Astrocyte (in vitro differentiated cells and primary cell): Measurements from ENCODE around the gene PROSER2. TPM values are rescaled to one million over a fixed set of nuclear protein-coding genes. Genes with fewer than 3 reads are reported as not detected.
A peak's percentile ranks its signal among the peaks of the same experiment; 100 is the strongest.

ENCODE experiments used
- DNase-seq: peaks from one replicate; pipeline ENCODE4 v3.0.0-alpha.2; 2010; ENCODE audit warnings: low read depth
- FAIRE-seq: peaks from 2 replicates; lab custom pipeline; 2011; peaks lifted over from hg19 to GRCh38; lab: Jason Lieb, UNC
- H2AFZ ChIP-seq: 2 replicates; pipeline ENCODE4 v1.6.0; 2012; ENCODE audit warnings: low read depth, low read length, inconsistent platforms
- H3K27ac ChIP-seq: 2 replicates; pipeline ENCODE4 v1.5.1; 2011; ENCODE audit warnings: low read depth, low read length, inconsistent platforms
- H3K27me3 ChIP-seq: 2 replicates; pipeline ENCODE4 v1.6.0; 2011; ENCODE audit warnings: low read length, inconsistent platforms; ENCODE audit not compliant: insufficient read depth
- H3K36me3 ChIP-seq: 2 replicates; pipeline ENCODE4 v1.5.1; 2011; ENCODE audit warnings: low read length, inconsistent platforms; ENCODE audit not compliant: insufficient read depth
- H3K4me1 ChIP-seq: 2 replicates; pipeline ENCODE4 v1.5.1; 2011; ENCODE audit warnings: low read length, inconsistent platforms; ENCODE audit not compliant: insufficient read depth
- H3K4me2 ChIP-seq: 2 replicates; pipeline ENCODE4 v1.6.0; 2012; ENCODE audit warnings: low read length, inconsistent platforms
- H3K4me3 ChIP-seq: 2 replicates; pipeline ENCODE4 v1.5.1; 2011; ENCODE audit warnings: low read depth, mild to moderate bottlenecking, low read length, inconsistent platforms; ENCODE audit not compliant: insufficient read depth
- H3K79me2 ChIP-seq: 2 replicates; pipeline ENCODE4 v1.6.0; 2012; ENCODE audit warnings: mild to moderate bottlenecking, low read length, inconsistent platforms; ENCODE audit not compliant: insufficient read depth
- H3K9ac ChIP-seq: 2 replicates; pipeline ENCODE4 v1.6.0; 2012; ENCODE audit warnings: mild to moderate bottlenecking, low read length, inconsistent platforms
- H3K9me3 ChIP-seq: 2 replicates; pipeline ENCODE4 v1.5.1; 2012; ENCODE audit warnings: low read depth, mild to moderate bottlenecking, low read length, inconsistent platforms; ENCODE audit not compliant: insufficient read depth
- H4K20me1 ChIP-seq: 2 replicates; pipeline ENCODE4 v1.6.0; 2012; ENCODE audit warnings: low read length, inconsistent platforms; ENCODE audit not compliant: insufficient read depth
- H3K27ac Mint-ChIP-seq: one replicate; pipeline ENCODE4 v1.8.0; 2021; ENCODE audit warnings: mild to moderate bottlenecking, mixed read lengths; ENCODE audit not compliant: unreplicated experiment
- H3K27me3 Mint-ChIP-seq: one replicate; pipeline ENCODE4 v1.8.0; 2021; ENCODE audit warnings: low read depth, mixed read lengths; ENCODE audit not compliant: unreplicated experiment
- H3K36me3 Mint-ChIP-seq: one replicate; pipeline ENCODE4 v1.8.0; 2021; ENCODE audit warnings: low read depth, mixed read lengths; ENCODE audit not compliant: unreplicated experiment
- H3K4me1 Mint-ChIP-seq: one replicate; pipeline ENCODE4 v1.8.0; 2021; ENCODE audit warnings: low read depth, mixed read lengths; ENCODE audit not compliant: unreplicated experiment
- H3K4me3 Mint-ChIP-seq: one replicate; pipeline ENCODE4 v1.8.0; 2021; ENCODE audit warnings: mild to moderate bottlenecking, moderate library complexity, mixed read lengths; ENCODE audit not compliant: unreplicated experiment
- H3K9me3 Mint-ChIP-seq: one replicate; pipeline ENCODE4 v1.8.0; 2021; ENCODE audit warnings: mild to moderate bottlenecking, mixed read lengths; ENCODE audit not compliant: unreplicated experiment
- CTCF ChIP-seq: IDR thresholded peaks from 2 replicates; pipeline ENCODE4 v1.5.1; 2011; ENCODE audit warnings: low read depth, mild to moderate bottlenecking, inconsistent platforms, low read length, moderate library complexity; ENCODE audit not compliant: insufficient read depth
- EZH2 ChIP-seq: IDR thresholded peaks from 2 replicates; pipeline ENCODE4 v1.6.1; 2012; ENCODE audit warnings: mild to moderate bottlenecking, low read length, inconsistent platforms; ENCODE audit not compliant: insufficient read depth
- total RNA-seq: library from RNA; stranded (reverse); gene quantifications from 2 replicates; pipeline ENCODE4 v1.2.1, GENCODE V29; 2021

PROSER2 gene
- total RNA-seq, 1 donor from 2014 or later: 12.1 TPM

DNA sequence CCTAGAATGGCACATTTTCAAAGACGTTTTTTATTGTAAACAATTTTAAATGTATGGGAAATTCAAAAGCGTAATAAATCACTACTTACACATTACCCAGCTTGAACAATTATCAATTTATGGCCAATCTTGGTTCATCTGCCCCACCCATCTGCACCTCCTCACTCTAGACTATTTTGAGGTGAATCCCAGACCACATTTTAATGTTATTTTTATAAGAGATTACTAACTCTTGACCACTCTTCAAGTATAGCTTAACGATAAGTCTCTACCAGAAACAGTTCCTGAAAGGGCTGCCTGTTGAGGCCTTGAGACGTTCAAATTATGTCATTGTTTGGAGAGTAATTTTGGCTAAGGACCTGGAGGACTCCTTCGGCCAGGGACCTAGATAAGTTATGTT is 47.7 kb upstream of the PROSER2 start:
- H3K4me1 ChIP-seq: no peaks in the 10 kb centered on the region
- no peaks in the 10 kb centered on the region for H3K9me3 ChIP-seq
- no peaks in the 10 kb centered on the region for H3K36me3 ChIP-seq
- no peaks in the 10 kb centered on the region for H3K79me2 ChIP-seq
- no peak overlapping the region for H3K4me3 ChIP-seq
- H3K27ac ChIP-seq: no peak overlapping the region
- H3K4me1 Mint-ChIP-seq: peaks cover 3% of the 10 kb centered on the region
- TF ChIP-seq CTCF (no peak), EZH2 (no peak)
- H3K36me3 Mint-ChIP-seq: no peaks in the 10 kb centered on the region
- peaks cover 3% of the 10 kb centered on the region for H3K27me3 ChIP-seq
- no peak overlapping the region for H3K9ac ChIP-seq
- H3K4me2 ChIP-seq: no peak overlapping the region
- DNase-seq (no peak), FAIRE-seq (no peak)
- no peak overlapping the region for H3K4me3 Mint-ChIP-seq
- H3K9me3 Mint-ChIP-seq: peaks cover 11% of the 10 kb centered on the region
- H3K27ac Mint-ChIP-seq: no peak overlapping the region
- H2AFZ ChIP-seq: no peak overlapping the region
- no peaks in the 10 kb centered on the region for H4K20me1 ChIP-seq
- H3K27me3 Mint-ChIP-seq: peaks cover 4% of the 10 kb centered on the region

GRCh38 chr10:11776080-11776479 is 47.1 kb upstream of the PROSER2 start:
- Histone ChIP-seq H3K36me3 (no peaks in the 10 kb centered on the region), H3K79me2 (no peaks in the 10 kb centered on the region), H3K9me3 (no peaks in the 10 kb centered on the region), H2AFZ (no peak overlapping the region), H3K4me2 (no peak overlapping the region), H3K4me1 (no peaks in the 10 kb centered on the region), H3K4me3 (no peak overlapping the region), H3K9ac (no peak overlapping the region), H3K27ac (no peak overlapping the region), H4K20me1 (no peaks in the 10 kb centered on the region), H3K27me3 (peaks cover 3% of the 10 kb centered on the region)
- Mint-ChIP-seq H3K4me3 (no peak overlapping the region), H3K36me3 (no peaks in the 10 kb centered on the region), H3K27ac (no peak overlapping the region), H3K27me3 (peaks cover 4% of the 10 kb centered on the region), H3K4me1 (peaks cover 3% of the 10 kb centered on the region), H3K9me3 (peaks cover 11% of the 10 kb centered on the region)
- no peak for TF ChIP-seq CTCF
- no peak for TF ChIP-seq EZH2
- FAIRE-seq (no peak), DNase-seq (peak; percentile 7)

DNA sequence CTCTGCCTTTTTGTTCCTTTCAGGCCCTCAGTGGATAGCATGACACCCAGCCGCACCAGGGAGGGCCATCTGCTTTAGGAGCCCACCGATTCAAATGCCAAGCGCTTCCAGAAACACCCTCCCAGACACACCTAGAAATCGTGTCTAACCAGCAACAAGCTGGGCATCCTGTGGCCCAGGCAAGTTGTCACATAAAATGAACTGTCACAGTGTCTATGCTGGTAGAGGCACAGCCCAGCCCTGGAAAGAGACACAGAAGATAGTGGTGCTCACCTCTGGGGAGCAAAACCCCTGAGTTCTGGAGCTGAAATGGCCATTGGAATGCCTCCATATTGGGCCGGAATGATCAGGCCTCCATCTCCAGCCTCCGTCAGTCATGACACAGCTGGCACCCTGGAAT is 42.0 kb upstream of the PROSER2 start:
- no peaks in the 10 kb centered on the region for H3K36me3 Mint-ChIP-seq
- H3K36me3 ChIP-seq: no peaks in the 10 kb centered on the region
- DNase-seq (no peak), FAIRE-seq (no peak)
- H3K27me3 ChIP-seq: no peaks in the 10 kb centered on the region
- no peak overlapping the region for H3K4me3 Mint-ChIP-seq
- no peaks in the 10 kb centered on the region for H4K20me1 ChIP-seq
- H3K79me2 ChIP-seq: no peaks in the 10 kb centered on the region
- H3K27ac Mint-ChIP-seq: no peak overlapping the region
- no peak overlapping the region for H2AFZ ChIP-seq
- peaks cover 8% of the 10 kb centered on the region for H3K9me3 Mint-ChIP-seq
- H3K9me3 ChIP-seq: no peaks in the 10 kb centered on the region
- no peaks in the 10 kb centered on the region for H3K4me1 ChIP-seq
- H3K9ac ChIP-seq: no peak overlapping the region
- H3K4me3 ChIP-seq: no peak overlapping the region
- H3K27me3 Mint-ChIP-seq: peaks cover 4% of the 10 kb centered on the region
- no peak overlapping the region for H3K4me2 ChIP-seq
- H3K27ac ChIP-seq: no peak overlapping the region
- TF ChIP-seq EZH2 (no peak), CTCF (no peak)
- no peaks in the 10 kb centered on the region for H3K4me1 Mint-ChIP-seq
